Sciatic nerve (tissue), 2 donors: Measurements from ENCODE around the gene PLAC1. TPM values are rescaled to one million over a fixed set of nuclear protein-coding genes. Genes with fewer than 3 reads are reported as not detected.

Source experiments
- ATAC-seq: fragments of 200-7000 bp; cut with Tn5 transposase; one replicate; pipeline ENCODE4 v1.9.1; 2020; ENCODE audit warnings: mild to moderate bottlenecking, moderate library complexity
- DNase-seq: peaks from one replicate; pipeline ENCODE4 v3.0.0-alpha.2; 2020; ENCODE audit warnings: low spot score
- intact Hi-C: fragments of 100-400 bp; cut with DNase I; formaldehyde crosslinking; loops from one replicate; pipeline ENCODE4 v1.14.2; 2022
- total RNA-seq: library from RNA; stranded (reverse); fragmentation: NEBNext Ultra II Directional; extraction: Animal tissue kit (Norgen Biotek cat#: 25700); gene quantifications from one replicate; pipeline ENCODE4 v1.2.1, GENCODE V29; 2021
- donor health status: DM: no; HTN: no; CAD: no.
- donor health status: DM: no; HTN: no; CAD: no.

Gene PLAC1
- total RNA-seq, 1 donor from 2014 or later: not detected

- DNase-seq (no peak), ATAC-seq (no peak)
- intact Hi-C loops: no loop called here
Measured at GRCh38 chrX:134672101-134672500, 13.8 kb upstream of the PLAC1 start.

- ATAC-seq (no peak), DNase-seq (no peak)
- intact Hi-C loops: no loop called here
Measured at GRCh38 chrX:134671294-134671693, 13.0 kb upstream of the PLAC1 start.

DNA sequence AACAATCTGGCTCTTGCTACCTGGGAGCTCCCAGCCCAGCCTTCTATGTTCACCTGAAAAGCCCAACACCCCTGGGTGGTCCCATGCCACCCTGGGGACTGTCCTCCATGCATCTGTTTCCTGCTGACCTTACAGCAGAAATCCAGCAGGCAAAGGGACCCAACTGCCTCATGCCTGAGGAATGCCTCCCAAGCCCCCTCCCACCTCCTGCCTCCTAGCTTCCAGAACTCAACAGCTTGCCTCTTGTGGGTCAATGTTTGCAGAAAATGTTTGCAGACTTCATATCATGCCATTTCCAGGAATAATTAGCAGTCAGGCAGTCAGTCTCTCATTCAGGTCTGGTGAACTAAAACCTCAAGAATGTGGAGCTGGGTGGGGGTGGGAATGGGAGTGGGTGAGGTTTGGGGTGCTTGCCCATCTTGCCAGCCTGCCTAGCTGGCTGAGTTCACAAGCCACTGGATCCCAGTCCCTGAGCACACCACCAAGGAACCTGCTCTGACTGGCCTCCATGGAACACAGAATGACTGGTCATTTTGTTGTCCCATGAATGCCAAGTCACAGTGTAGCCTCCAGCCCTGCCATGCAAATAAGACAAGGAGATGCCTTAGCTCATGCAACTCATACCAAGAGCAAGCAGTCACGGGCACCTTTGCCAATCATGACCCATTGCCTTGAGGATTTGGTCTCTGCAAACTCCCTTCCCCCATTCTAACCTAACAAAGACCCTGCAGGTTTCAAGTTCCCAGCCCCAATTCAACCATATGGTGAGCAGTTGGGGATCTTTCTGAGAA is 12.1 kb upstream of the PLAC1 start:
- DNase-seq (no peak), ATAC-seq (no peak)
- intact Hi-C loops: no loop called here

GRCh38 chrX:134669378-134670098 is 11.3 kb upstream of the PLAC1 start:
- ATAC-seq: peak; percentile 75
- intact Hi-C loops: no loop called here
- DNase-seq: no peak

DNA sequence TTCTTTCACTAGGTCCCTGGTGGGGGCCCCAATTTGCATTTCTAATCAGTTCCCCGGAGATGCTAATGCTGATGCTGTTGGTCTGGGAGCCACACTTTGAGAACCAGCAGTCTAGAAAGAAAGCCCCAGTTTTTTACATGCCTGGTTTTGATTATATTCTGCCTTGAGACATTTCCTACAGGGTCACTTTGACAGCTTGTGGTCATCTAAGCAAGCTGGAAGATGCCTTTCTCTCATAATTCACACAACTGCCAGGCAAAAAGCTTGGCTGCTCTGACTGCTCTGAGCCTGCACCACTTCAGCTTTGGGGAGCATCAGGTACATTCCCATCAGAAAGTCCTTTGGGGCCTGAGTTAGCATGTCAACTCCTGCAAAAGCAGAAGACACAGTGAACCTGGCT is 5.9 kb upstream of the PLAC1 start:
- no peak for DNase-seq
- ATAC-seq: no peak
- intact Hi-C loops: no loop called here

DNA sequence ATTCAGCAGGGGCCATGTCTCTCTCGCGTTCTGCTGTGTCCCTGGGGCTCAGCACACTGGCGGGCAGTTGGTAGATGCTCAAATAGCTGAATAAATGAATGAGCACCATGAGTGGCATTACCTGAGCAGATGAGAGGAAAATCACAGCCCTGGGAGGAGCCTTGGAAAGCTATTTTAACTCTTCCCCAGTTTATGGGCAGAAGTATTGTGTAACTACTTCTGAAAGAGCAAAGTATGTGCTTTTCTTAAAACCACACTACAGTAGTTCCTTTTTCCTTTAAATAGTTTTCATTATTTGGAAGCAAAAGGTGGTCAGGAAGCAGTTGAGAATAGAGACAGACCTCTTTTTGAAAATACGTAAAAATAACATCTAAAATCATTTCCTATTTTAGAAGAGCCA is 3.0 kb upstream of the PLAC1 start:
- ATAC-seq (no peak), DNase-seq (no peak)
- intact Hi-C loops: no loop called here

DNA sequence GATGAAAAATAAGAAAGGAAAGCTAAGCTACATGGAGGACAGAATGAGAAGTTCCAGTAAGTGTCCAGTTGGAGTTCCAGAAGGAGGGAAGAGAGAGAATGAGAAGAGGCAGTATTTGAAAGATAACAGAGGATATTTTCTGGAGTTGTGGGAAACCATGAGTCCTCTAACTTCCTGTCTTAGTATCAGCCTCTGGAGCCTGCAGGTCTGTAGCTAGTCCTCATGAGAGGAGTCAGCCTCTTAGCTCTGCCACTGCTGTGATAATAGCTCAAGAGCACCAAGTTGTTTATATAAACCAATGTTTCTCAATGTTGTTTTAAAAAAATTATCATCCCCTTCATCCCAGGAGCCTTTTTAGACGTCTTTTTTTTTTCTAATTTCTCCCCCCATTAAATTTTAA is 2.4 kb upstream of the PLAC1 start:
- no peak for ATAC-seq
- intact Hi-C loops: no loop called here
- DNase-seq: no peak

DNA sequence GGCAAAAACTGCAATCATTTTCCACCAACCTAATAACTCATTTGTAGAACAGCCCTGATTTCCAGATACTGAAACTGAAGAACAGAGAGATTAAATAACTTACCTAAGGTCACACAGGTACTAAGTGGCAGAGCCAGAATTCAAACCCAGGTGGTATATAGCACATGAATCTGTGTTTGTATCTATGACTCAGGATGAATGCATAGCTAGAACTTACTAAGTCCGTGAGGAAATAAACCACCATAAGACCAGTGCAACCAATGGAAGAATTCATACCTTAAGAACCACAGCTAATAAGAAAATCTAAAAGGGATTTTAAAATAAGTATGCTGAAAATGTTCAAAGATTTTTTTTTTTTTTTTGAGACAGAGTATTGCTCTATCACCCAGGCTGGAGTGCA is 1.5 kb upstream of the PLAC1 start:
- DNase-seq: no peak
- ATAC-seq: no peak
- intact Hi-C loops: no loop called here

DNA sequence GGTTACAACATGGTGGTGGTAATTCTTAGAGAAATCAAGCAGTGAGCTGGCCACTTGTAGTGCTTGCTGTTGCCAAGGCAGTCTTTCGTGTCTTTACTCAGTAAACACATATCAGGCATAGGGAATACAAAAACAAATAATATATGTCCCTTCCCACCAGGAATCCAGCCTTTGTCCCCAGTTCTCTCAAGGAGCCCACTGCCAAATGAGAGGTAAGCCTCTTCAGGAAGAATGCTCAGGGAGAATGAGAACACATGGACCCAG is 421 bp upstream of the PLAC1 start:
- ATAC-seq: no peak
- intact Hi-C loops: no loop called here
- no peak for DNase-seq

- ATAC-seq (no peak), DNase-seq (no peak)
- intact Hi-C loops: no loop called here
Measured at GRCh38 chrX:134654398-134655012, 3.8 kb downstream of the PLAC1 start.

- ATAC-seq (no peak), DNase-seq (no peak)
- intact Hi-C loops: no loop called here
Measured at GRCh38 chrX:134653835-134654234, 4.4 kb downstream of the PLAC1 start.

- DNase-seq (no peak), ATAC-seq (no peak)
- intact Hi-C loops: no loop called here
Measured at GRCh38 chrX:134650701-134651100, 7.6 kb downstream of the PLAC1 start.

DNA sequence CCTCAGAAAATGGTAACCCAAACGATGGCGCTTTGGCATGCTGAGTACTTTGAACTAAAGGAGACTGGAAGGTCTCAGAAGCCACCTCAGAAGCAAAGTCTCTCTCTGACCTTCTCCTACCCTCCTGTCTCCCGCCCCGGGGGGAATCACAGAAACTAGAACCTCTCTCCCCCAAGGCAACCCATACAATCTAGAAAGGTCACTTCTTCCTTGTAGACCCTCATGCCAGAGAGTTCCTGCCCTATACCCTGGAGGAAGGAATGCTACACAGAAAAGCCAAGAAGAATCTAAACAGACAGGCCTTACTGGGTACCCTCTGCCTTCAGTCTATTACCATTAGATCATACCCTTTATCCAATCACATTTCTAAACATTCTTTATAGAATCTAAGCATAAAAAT is 8.5 kb downstream of the PLAC1 start:
- no peak for DNase-seq
- intact Hi-C loops: no loop called here
- no peak for ATAC-seq

DNA sequence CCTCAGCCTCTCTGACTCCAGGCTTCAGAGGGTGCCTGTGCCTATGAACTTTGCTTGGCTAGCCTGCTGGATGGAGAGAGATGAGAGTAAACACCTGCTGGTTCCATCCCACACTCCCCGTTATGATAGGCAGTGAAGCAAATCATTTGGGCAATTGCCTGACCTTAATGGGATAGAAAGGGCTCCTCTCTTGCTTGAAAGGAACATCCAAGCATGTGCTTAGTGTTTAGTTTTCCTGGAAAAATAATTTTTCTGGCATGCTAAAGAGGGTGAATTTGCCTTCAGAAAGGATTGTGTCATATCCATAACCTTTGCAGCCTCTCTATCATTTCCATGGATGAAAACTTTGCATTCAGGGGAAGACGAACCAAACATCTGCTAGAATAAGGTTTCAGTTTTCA is 10.8 kb downstream of the PLAC1 start:
- no peak for DNase-seq
- ATAC-seq: peak; percentile 75
- intact Hi-C loops: no loop called here

- intact Hi-C loops: no loop called here
- DNase-seq (no peak), ATAC-seq (peak; percentile 60)
Measured at GRCh38 chrX:134646691-134647090, 11.6 kb downstream of the PLAC1 start.

- ATAC-seq (no peak), DNase-seq (no peak)
- intact Hi-C loops: no loop called here
Measured at GRCh38 chrX:134645936-134646543, 12.2 kb downstream of the PLAC1 start.

DNA sequence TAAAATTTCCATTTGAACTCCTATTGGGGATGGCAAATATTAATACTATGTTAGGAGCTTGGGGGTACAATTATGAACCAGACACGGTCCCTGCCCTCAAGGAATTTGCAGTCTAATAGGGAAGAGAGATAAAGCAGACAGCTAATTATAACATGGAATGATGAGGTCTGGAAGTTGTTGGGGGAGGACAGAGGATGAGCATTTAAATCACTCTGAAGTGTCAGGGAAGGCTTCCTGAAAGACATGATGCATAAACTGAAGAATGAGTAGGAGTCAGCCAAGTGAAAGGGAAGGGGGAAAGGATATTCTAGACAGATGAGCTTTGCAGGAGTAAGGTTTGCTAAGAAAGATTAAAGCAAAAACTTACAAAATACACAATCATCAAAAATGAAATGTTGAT is 15.9 kb downstream of the PLAC1 start:
- DNase-seq (no peak), ATAC-seq (no peak)
- intact Hi-C loops: no loop called here

DNA sequence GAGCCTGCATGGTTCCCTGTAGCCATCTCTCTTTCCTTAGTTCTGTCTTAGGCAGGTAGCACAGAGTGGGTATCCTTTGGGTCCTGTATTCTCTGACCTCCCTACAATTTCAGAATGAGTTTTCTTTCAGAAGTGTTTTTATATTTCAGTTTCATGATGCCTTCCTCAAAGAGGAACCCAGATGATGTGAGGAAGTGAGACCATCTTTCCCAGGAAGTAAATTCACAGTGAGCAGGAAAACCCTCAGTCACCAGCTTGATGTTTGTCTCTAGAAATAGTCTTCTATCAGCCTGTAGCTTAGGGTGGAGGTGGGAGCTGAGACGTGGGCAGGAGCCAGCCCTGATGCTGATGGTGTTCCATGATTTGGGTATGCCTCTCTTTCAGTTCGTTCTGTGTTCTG is 16.9 kb downstream of the PLAC1 start:
- intact Hi-C loops: no loop called here
- DNase-seq: no peak
- ATAC-seq: no peak

- ATAC-seq (no peak), DNase-seq (no peak)
- intact Hi-C loops: no loop called here
Measured at GRCh38 chrX:134640914-134641313, 17.4 kb downstream of the PLAC1 start.

GRCh38 chrX:134636851-134637250 is 21.4 kb downstream of the PLAC1 start:
- ATAC-seq: no peak
- intact Hi-C loops: no loop called here

More at GRCh38 chrX:134636851-134637250, 21.4 kb downstream of the PLAC1 start:
- no peak for DNase-seq
